Measurements from ENCODE around the gene HYOU1. TPM values are rescaled to one million over a fixed set of nuclear protein-coding genes. Genes with fewer than 3 reads are reported as not detected.

HYOU1 gene
- polyA plus RNA-seq, 1 donor, result 83.1 TPM

DNA sequence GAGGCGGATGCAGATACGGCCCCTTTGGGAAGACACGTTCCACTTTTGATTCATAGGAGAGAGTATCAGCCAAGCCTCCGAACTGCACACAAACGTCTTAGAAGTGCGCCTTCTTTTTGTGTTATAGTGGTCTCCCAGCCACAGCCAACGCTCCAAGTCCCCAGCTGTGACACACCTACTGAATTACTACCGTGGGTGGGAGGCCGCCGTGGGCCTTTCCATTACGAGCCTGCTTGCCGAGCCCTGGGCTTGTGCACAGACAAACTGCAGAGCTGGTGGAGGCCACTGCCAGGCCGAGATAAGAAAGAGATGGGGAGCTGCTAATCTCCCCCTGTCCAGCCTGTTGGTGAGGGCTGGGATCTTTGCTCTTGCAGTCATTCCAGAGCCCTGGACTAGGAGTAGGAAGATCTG lies 28.4 kb upstream of the HYOU1 start:
- Histone ChIP-seq H3K27me3 (ENCODE audit: control insufficient read depth, insufficient read depth, low read length) (no peaks in the 10 kb centered on the region), H3K9me3 (ENCODE audit: control insufficient read depth, low read depth, low read length) (no peaks in the 10 kb centered on the region), H3K4me1 (ENCODE audit: control insufficient read depth, insufficient read depth, low read length) (peaks cover 17% of the 10 kb centered on the region), H3K36me3 (ENCODE audit: control insufficient read depth, insufficient read depth, low read length) (peaks cover 26% of the 10 kb centered on the region), H3K27ac (ENCODE audit: low read length) (peak overlapping the region; percentile 87), H3K4me3 (ENCODE audit: low read length) (peak overlapping the region; percentile 83)
- no CpG with 5 or more reads among the region's 13 CpGs for WGBS (ENCODE audit: insufficient coverage, low lambda C conversion rate)
- no peak for DNase-seq

DNA sequence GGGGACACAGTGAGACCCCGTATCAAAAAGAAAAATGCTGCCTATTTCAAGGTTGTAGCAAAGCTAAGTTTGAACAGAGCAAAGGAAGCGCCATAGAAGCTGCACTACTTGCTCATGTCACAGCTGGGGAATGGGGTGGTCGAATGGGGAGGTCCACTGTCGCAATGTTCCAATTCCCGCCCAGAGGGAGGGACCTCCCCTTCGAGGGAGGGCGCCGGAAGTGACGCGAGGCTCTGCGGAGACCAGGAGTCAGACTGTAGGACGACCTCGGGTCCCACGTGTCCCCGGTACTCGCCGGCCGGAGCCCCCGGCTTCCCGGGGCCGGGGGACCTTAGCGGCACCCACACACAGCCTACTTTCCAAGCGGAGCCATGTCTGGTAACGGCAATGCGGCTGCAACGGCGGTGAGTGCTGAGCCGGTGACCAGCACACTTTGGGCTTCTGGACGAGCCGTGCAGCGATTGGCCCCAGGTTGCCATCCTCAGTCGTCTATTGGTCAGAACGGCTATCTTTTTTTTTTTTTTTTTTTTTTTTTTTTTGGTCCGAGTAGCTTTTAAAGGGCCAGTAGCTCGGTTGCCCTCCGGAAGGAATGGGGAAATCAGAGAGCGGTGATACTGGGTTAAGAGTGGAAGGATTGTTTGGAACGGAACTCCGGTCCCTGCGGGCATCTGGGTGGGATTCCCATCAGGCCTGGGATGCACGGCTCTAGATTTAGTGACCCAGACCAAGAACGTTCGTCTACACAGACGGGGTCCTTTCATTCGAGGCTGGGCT lies 27.8 kb upstream of the HYOU1 start, which contains the start of gene HMBS:
Gene HMBS, plus strand, starts transcription at position 219 of the 774 bp plus-strand sequence. Its CDS starts 153 bp downstream, at position 372.
- Histone ChIP-seq H3K27me3 (ENCODE audit: control insufficient read depth, insufficient read depth, low read length) (no peaks in the 10 kb centered on the region), H3K27ac (ENCODE audit: low read length) (peak within 1 kb of the TSS; percentile 87), H3K4me3 (ENCODE audit: low read length) (peak within 1 kb of the TSS; percentile 83), H3K9me3 (ENCODE audit: control insufficient read depth, low read depth, low read length) (no peaks in the 10 kb centered on the region), H3K36me3 (ENCODE audit: control insufficient read depth, insufficient read depth, low read length) (peaks cover 27% of the 10 kb centered on the region), H3K4me1 (ENCODE audit: control insufficient read depth, insufficient read depth, low read length) (peaks cover 20% of the 10 kb centered on the region)
- no CpG with 5 or more reads among the region's 45 CpGs for WGBS (ENCODE audit: insufficient coverage, low lambda C conversion rate)
- DNase-seq, result peak; percentile 96 to 98

DNA sequence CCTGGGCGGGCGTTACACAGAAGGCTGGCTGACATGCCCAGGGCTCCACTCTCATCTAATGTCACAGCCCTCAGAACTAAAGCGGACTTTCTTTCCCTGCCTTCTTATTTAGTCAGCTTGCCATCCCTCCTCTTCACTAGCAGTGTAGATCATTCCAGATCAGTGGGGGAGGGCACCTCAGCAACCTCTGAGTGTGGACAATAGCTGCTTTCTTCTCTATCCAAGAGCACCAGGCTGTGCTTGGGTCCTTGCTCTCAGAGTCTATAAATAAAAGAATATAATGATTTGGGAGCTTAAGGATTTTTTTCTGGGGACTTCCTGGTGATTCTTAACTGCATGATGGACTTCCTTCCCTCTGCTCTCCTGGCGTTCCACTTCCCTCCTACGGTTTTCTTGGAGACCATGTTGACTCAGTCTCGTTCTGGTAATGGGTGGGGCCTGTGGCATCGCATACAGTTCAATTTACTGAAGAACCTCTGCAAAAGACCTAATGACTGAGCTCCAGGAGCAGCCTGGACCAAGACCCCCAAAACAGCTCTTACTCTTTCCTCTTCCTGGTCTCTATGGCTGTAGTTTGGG lies 24.8 kb upstream of the HYOU1 start:
- Histone ChIP-seq H3K4me3 (ENCODE audit: low read length) (no peak overlapping the region), H3K36me3 (ENCODE audit: control insufficient read depth, insufficient read depth, low read length) (peaks cover 56% of the 10 kb centered on the region), H3K4me1 (ENCODE audit: control insufficient read depth, insufficient read depth, low read length) (peaks cover 42% of the 10 kb centered on the region), H3K9me3 (ENCODE audit: control insufficient read depth, low read depth, low read length) (no peaks in the 10 kb centered on the region), H3K27ac (ENCODE audit: low read length) (peak overlapping the region; percentile 51), H3K27me3 (ENCODE audit: control insufficient read depth, insufficient read depth, low read length) (no peaks in the 10 kb centered on the region)
- no CpG with 5 or more reads among the region's 7 CpGs for WGBS (ENCODE audit: insufficient coverage, low lambda C conversion rate)
- no peak for DNase-seq

DNA sequence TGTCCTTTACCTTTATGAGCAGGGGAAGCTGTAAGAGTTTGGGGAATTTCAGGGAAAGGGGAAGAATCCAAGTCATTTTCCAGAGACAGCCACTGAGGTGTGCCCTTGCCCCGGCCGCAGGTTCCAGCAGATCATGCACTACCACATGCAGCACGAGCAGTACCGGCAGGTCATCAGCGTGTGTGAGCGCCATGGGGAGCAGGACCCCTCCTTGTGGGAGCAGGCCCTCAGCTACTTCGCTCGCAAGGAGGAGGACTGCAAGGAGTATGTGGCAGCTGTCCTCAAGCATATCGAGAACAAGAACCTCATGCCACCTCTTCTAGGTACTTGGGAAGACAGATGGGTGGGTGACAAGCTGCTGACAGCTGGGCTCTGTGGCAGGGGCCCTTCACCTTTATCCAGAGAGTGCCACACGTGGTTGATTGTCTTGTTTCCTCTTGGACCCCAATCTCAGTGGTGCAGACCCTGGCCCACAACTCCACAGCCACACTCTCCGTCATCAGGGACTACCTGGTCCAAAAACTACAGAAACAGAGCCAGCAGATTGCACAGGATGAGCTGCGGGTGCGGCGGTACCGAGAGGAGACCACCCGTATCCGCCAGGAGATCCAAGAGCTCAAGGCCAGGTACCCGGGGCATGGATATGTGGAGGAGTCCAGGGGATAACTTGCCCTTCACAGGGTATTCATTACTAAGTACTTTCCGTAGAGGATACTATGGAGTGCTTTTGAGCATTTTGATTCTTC lies 21.8 kb upstream of the HYOU1 start:
- Histone ChIP-seq H3K9me3 (ENCODE audit: control insufficient read depth, low read depth, low read length) (no peaks in the 10 kb centered on the region), H3K27ac (ENCODE audit: low read length) (peak overlapping the region; percentile 78), H3K27me3 (ENCODE audit: control insufficient read depth, insufficient read depth, low read length) (no peaks in the 10 kb centered on the region), H3K4me3 (ENCODE audit: low read length) (no peak overlapping the region), H3K36me3 (ENCODE audit: control insufficient read depth, insufficient read depth, low read length) (peaks cover 67% of the 10 kb centered on the region), H3K4me1 (ENCODE audit: control insufficient read depth, insufficient read depth, low read length) (peaks cover 38% of the 10 kb centered on the region)
- DNase-seq, result no peak
- no CpG with 5 or more reads among the region's 19 CpGs for WGBS (ENCODE audit: insufficient coverage, low lambda C conversion rate)

DNA sequence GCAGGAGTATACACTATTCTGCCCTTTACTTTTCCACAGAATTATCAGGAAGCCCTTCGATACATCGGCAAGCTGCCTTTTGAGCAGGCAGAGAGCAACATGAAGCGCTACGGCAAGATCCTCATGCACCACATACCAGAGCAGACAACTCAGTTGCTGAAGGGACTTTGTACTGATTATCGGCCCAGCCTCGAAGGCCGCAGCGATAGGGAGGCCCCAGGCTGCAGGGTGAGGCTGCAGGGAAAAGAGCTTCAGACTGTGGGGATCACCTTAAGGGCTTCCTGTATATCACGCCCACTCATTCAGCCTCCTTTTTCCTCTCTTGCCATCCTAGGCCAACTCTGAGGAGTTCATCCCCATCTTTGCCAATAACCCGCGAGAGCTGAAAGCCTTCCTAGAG lies 20.8 kb upstream of the HYOU1 start:
- peak overlapping the region; percentile 78 for H3K27ac ChIP-seq (ENCODE audit: low read length)
- no peaks in the 10 kb centered on the region for H3K27me3 ChIP-seq (ENCODE audit: control insufficient read depth, insufficient read depth, low read length)
- peak; percentile 86 to 92 for DNase-seq
- WGBS (ENCODE audit: insufficient coverage, low lambda C conversion rate), result no CpG with 5 or more reads among the region's 11 CpGs
- H3K36me3 ChIP-seq (ENCODE audit: control insufficient read depth, insufficient read depth, low read length), result peaks cover 77% of the 10 kb centered on the region
- H3K9me3 ChIP-seq (ENCODE audit: control insufficient read depth, low read depth, low read length), result no peaks in the 10 kb centered on the region
- peaks cover 38% of the 10 kb centered on the region for H3K4me1 ChIP-seq (ENCODE audit: control insufficient read depth, insufficient read depth, low read length)
- H3K4me3 ChIP-seq (ENCODE audit: low read length), result no peak overlapping the region

DNA sequence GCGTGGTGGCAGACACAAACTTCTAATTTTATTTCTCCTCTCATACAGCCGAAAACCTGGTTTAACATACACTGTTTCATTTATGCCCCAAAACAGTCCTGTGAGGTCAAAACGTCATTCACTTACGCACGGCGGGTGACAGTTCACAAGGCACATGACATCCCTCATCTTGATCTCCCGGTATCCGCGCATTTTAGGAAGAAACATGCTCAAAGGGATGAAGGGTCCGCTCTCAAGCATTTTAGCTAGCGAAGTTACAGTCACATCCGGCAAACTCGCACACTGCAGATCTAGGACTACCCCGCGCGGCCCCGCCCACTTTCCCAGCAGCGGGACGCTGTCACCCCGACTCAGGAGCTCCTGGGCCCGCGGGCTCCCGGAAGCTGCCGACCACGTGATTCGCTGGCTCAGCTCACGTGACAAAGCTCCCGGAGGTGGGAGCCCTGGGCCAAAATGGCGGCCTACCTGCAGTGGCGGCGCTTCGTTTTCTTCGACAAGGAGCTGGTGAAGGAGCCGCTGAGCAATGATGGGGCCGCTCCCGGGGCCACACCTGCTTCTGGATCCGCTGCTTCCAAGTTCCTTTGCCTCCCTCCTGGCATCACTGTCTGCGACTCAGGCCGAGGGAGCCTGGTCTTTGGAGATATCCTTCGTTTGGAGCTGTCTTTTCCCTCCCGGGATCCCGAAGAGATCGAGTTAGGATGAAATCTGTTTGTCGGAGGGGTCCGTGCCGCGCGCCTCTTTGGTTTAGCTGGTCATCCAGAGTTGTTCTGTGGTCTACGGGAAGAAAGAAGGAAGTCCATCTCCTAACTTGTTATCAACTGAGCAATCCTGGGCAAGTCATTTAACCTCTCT lies 10.6 kb upstream of the HYOU1 start, which contains the start of gene VPS11:
Gene VPS11, plus strand, starts transcription at position 448 of the 852 bp plus-strand sequence. Its CDS starts 6 bp downstream, at position 454.
- no CpG with 5 or more reads among the region's 49 CpGs for WGBS (ENCODE audit: insufficient coverage, low lambda C conversion rate)
- Histone ChIP-seq H3K27me3 (ENCODE audit: control insufficient read depth, insufficient read depth, low read length) (no peaks in the 10 kb centered on the region), H3K27ac (ENCODE audit: low read length) (peak within 1 kb of the TSS; percentile 65), H3K36me3 (ENCODE audit: control insufficient read depth, insufficient read depth, low read length) (peaks cover 16% of the 10 kb centered on the region), H3K9me3 (ENCODE audit: control insufficient read depth, low read depth, low read length) (no peaks in the 10 kb centered on the region), H3K4me1 (ENCODE audit: control insufficient read depth, insufficient read depth, low read length) (peaks cover 4% of the 10 kb centered on the region), H3K4me3 (ENCODE audit: low read length) (peak within 1 kb of the TSS; percentile 69)
- DNase-seq, result peak; percentile 97

DNA sequence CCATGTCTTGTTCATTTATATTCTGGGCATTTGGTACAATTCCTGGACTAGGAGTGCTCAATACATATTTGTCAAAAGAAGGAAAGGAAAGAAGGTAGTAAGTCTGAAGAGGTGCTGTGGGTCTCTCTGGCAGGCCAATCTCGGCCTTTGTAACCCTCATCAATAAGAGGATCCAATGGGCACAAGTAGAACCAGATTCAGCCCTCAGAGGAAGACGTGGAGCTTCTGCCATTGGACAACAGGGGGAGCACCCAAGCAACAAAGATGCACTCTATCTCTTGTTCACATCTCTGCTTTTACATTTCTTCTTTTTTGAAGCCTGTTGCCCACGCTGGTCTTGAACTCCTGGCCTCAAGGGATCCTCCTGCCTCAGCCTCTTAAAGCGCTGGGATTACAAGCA lies 8.4 kb upstream of the HYOU1 start:
- no peaks in the 10 kb centered on the region for H3K27me3 ChIP-seq (ENCODE audit: control insufficient read depth, insufficient read depth, low read length)
- peaks cover 4% of the 10 kb centered on the region for H3K36me3 ChIP-seq (ENCODE audit: control insufficient read depth, insufficient read depth, low read length)
- no peak overlapping the region for H3K4me3 ChIP-seq (ENCODE audit: low read length)
- no peaks in the 10 kb centered on the region for H3K9me3 ChIP-seq (ENCODE audit: control insufficient read depth, low read depth, low read length)
- no CpG with 5 or more reads among the region's 4 CpGs for WGBS (ENCODE audit: insufficient coverage, low lambda C conversion rate)
- H3K27ac ChIP-seq (ENCODE audit: low read length), result no peak overlapping the region
- H3K4me1 ChIP-seq (ENCODE audit: control insufficient read depth, insufficient read depth, low read length), result peaks cover 4% of the 10 kb centered on the region
- DNase-seq, result peak in 1 of 2 donors; percentile 15

DNA sequence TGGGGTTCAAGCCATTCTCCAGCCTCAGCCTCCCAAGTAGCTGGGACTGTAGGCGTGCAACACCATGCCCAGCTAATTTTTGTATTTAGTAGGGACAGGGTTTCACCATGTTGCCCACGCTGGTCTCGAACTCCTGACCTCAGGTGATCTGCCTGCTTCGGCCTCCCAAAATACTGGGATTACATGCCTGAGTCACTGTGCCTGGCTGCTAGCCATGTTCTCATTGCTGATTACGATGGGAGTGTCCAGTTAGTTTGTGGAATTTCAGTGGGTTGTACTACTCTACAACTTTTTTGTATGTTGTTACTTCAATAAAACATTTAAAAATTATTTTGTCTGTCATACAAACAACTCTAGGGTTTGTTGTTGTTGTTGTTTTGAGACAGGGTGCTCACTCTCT lies 5.8 kb upstream of the HYOU1 start:
- no peak overlapping the region for H3K4me3 ChIP-seq (ENCODE audit: low read length)
- no peak for DNase-seq
- no CpG with 5 or more reads among the region's 5 CpGs for WGBS (ENCODE audit: insufficient coverage, low lambda C conversion rate)
- no peak overlapping the region for H3K27ac ChIP-seq (ENCODE audit: low read length)
- H3K9me3 ChIP-seq (ENCODE audit: control insufficient read depth, low read depth, low read length), result no peaks in the 10 kb centered on the region
- H3K27me3 ChIP-seq (ENCODE audit: control insufficient read depth, insufficient read depth, low read length), result no peaks in the 10 kb centered on the region
- peaks cover 4% of the 10 kb centered on the region for H3K4me1 ChIP-seq (ENCODE audit: control insufficient read depth, insufficient read depth, low read length)
- no peaks in the 10 kb centered on the region for H3K36me3 ChIP-seq (ENCODE audit: control insufficient read depth, insufficient read depth, low read length)

DNA sequence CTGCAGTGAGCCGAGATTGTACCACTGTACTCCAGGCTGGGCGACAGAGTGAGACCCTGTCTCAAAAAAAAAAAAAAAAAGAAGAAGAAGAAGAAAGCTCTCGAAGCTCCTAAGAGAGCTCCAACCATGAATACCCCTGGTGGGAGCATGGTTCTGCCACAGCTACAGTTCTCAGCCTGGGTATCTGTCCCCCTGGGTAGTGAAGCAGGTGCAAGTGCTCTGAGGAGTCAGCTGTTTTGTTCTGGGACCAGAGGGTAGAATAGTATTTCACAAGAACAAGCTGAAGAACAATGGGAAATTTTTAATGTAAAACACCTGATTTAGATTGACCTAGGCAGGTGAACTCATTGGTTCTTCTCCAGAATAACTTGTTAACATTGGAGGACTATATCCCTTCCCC lies 4.3 kb upstream of the HYOU1 start:
- no peak for DNase-seq
- Histone ChIP-seq H3K4me1 (ENCODE audit: control insufficient read depth, insufficient read depth, low read length) (no peaks in the 10 kb centered on the region), H3K36me3 (ENCODE audit: control insufficient read depth, insufficient read depth, low read length) (no peaks in the 10 kb centered on the region), H3K4me3 (ENCODE audit: low read length) (no peak overlapping the region), H3K9me3 (ENCODE audit: control insufficient read depth, low read depth, low read length) (no peaks in the 10 kb centered on the region), H3K27me3 (ENCODE audit: control insufficient read depth, insufficient read depth, low read length) (no peaks in the 10 kb centered on the region), H3K27ac (ENCODE audit: low read length) (no peak overlapping the region)
- no CpG with 5 or more reads among the region's 3 CpGs for WGBS (ENCODE audit: insufficient coverage, low lambda C conversion rate)
